H9 (cell line): ENCODE measurements around the gene GOLGA8M. TPM values are rescaled to one million over a fixed set of nuclear protein-coding genes. Genes with fewer than 3 reads are reported as not detected.
"Not testable (repeated sequence)": the region's sequence is repeated elsewhere in the genome, so short reads cannot be mapped to it uniquely, and the experiment has no call there.

Experiments
- DNase-seq: peaks from one replicate; pipeline ENCODE4 v3.0.0-alpha.2; 2017
- H2AFZ ChIP-seq: one replicate; pipeline ENCODE4 v1.6.1; 2013; ENCODE audit warnings: mild to moderate bottlenecking, low read length, control low read depth, moderate library complexity
- H2AK5ac ChIP-seq: 2 replicates; pipeline ENCODE4 v1.6.1; 2013; ENCODE audit warnings: low read length, control low read depth, mixed read lengths; ENCODE audit not compliant: insufficient read length
- H2BK120ac ChIP-seq: one replicate; pipeline ENCODE4 v1.6.1; 2013; ENCODE audit warnings: low read depth, mild to moderate bottlenecking, low read length, control low read depth, inconsistent platforms; ENCODE audit not compliant: poor library complexity, severe bottlenecking
- H2BK12ac ChIP-seq: 2 replicates; pipeline ENCODE4 v1.6.1; 2013; ENCODE audit warnings: low read length, control low read depth, mixed read lengths, low read depth; ENCODE audit not compliant: insufficient read length
- H2BK15ac ChIP-seq: 2 replicates; pipeline ENCODE4 v1.6.1; 2013; ENCODE audit warnings: low read depth, low read length, control low read depth
- H2BK20ac ChIP-seq: one replicate; pipeline ENCODE4 v1.6.1; 2013; ENCODE audit warnings: low read depth, mild to moderate bottlenecking, low read length, control low read depth, inconsistent platforms; ENCODE audit not compliant: poor library complexity, severe bottlenecking
- H2BK5ac ChIP-seq: 2 replicates; pipeline ENCODE4 v1.6.1; 2013; ENCODE audit warnings: low read length, control low read depth, mixed read lengths; ENCODE audit not compliant: insufficient read length
- H3K14ac ChIP-seq: 2 replicates; pipeline ENCODE4 v1.6.1; 2013; ENCODE audit warnings: low read length, control low read depth; ENCODE audit not compliant: insufficient read depth
- H3K18ac ChIP-seq: 2 replicates; pipeline ENCODE4 v1.6.1; 2013; ENCODE audit warnings: low read depth, mild to moderate bottlenecking, mixed read lengths, low read length, control low read depth; ENCODE audit not compliant: insufficient read length
- H3K23ac ChIP-seq: 2 replicates; pipeline ENCODE4 v1.6.1; 2013; ENCODE audit warnings: low read length, control low read depth, mixed read lengths, low read depth; ENCODE audit not compliant: insufficient read length
- H3K23me2 ChIP-seq: 2 replicates; pipeline ENCODE4 v1.6.1; 2013; ENCODE audit warnings: low read depth, mild to moderate bottlenecking, mixed read lengths, low read length, control low read depth; ENCODE audit not compliant: insufficient read length, poor library complexity, severe bottlenecking
- H3K27ac ChIP-seq: 2 replicates; pipeline ENCODE4 v1.5.1; 2013; ENCODE audit warnings: low read length, control low read depth, mixed read lengths, low read depth; ENCODE audit not compliant: insufficient read length
- H3K27me3 ChIP-seq: 2 replicates; pipeline ENCODE4 v1.6.1; 2013; ENCODE audit warnings: low read length, control low read depth, inconsistent platforms; ENCODE audit not compliant: insufficient read depth
- H3K4ac ChIP-seq: 2 replicates; pipeline ENCODE4 v1.6.1; 2013; ENCODE audit warnings: low read depth, mild to moderate bottlenecking, control low read depth, inconsistent platforms, low read length, moderate library complexity
- H3K4me1 ChIP-seq: 2 replicates; pipeline ENCODE4 v1.6.1; 2013; ENCODE audit warnings: low read length, control low read depth, inconsistent platforms; ENCODE audit not compliant: insufficient read depth
- H3K4me2 ChIP-seq: 2 replicates; pipeline ENCODE4 v1.6.1; 2013; ENCODE audit warnings: low read length, control low read depth, mixed read lengths; ENCODE audit not compliant: insufficient read length, insufficient read depth
- H3K56ac ChIP-seq: 2 replicates; pipeline ENCODE4 v1.6.1; 2013; ENCODE audit warnings: low read depth, mild to moderate bottlenecking, mixed read lengths, low read length, control low read depth; ENCODE audit not compliant: insufficient read length
- H3K79me1 ChIP-seq: 2 replicates; pipeline ENCODE4 v1.6.1; 2013; ENCODE audit warnings: low read depth, mild to moderate bottlenecking, moderate library complexity, low read length, control low read depth, inconsistent platforms; ENCODE audit not compliant: insufficient read depth, poor library complexity, severe bottlenecking
- H3K79me2 ChIP-seq: 2 replicates; pipeline ENCODE4 v1.6.1; 2013; ENCODE audit warnings: low read length, control low read depth, inconsistent platforms; ENCODE audit not compliant: insufficient read depth
- H3K9ac ChIP-seq: 2 replicates; pipeline ENCODE4 v1.6.1; 2013; ENCODE audit warnings: low read length, control low read depth, mixed read lengths; ENCODE audit not compliant: insufficient read length; ENCODE audit errors: extremely low read depth
- H3K9me3 ChIP-seq: one replicate; pipeline ENCODE4 v1.6.1; 2013; ENCODE audit warnings: low read depth, low read length, inconsistent platforms; ENCODE audit not compliant: control insufficient read depth
- H3T11ph ChIP-seq: one replicate; pipeline ENCODE4 v1.6.1; 2013; ENCODE audit warnings: mild to moderate bottlenecking, low read length, control low read depth, inconsistent platforms
- H4K20me1 ChIP-seq: one replicate; pipeline ENCODE4 v1.6.1; 2013; ENCODE audit not compliant: control insufficient read depth, insufficient read length, insufficient read depth
- H4K5ac ChIP-seq: 2 replicates; pipeline ENCODE4 v1.6.1; 2013; ENCODE audit warnings: low read depth, mild to moderate bottlenecking, mixed read lengths, low read length, control low read depth; ENCODE audit not compliant: insufficient read length
- H4K8ac ChIP-seq: replicated peaks from 2 replicates; pipeline ENCODE4 v1.6.1; 2013; ENCODE audit warnings: low read length, control low read depth, mixed read lengths, low read depth; ENCODE audit not compliant: insufficient read length
- H4K91ac ChIP-seq: 2 replicates; pipeline ENCODE4 v1.6.1; 2013; ENCODE audit warnings: low read depth, mild to moderate bottlenecking, moderate library complexity, mixed read lengths, low read length, control low read depth; ENCODE audit not compliant: insufficient read length
- H3K27ac Mint-ChIP-seq, 3 experiments: 2 replicates in 2 of 3; 3 replicates in 1 of 3; pipeline ENCODE4 v1.8.0; 2020 to 2021; ENCODE audit warnings: mixed read lengths in 3 of 3, mild to moderate bottlenecking in 1 of 3, moderate library complexity in 1 of 3
- H3K27me3 Mint-ChIP-seq: 2 replicates; pipeline ENCODE4 v1.8.0; 2021; ENCODE audit warnings: low read depth, mild to moderate bottlenecking, moderate library complexity, mixed read lengths
- H3K36me3 Mint-ChIP-seq, 3 experiments: 2 replicates in 2 of 3; 3 replicates in 1 of 3; pipeline ENCODE4 v1.8.0; 2020 to 2021; ENCODE audit warnings: low read depth in 3 of 3, mixed read lengths in 3 of 3; ENCODE audit not compliant: insufficient read depth in 1 of 3
- H3K4me1 Mint-ChIP-seq, 2 experiments: 2 replicates each; pipeline ENCODE4 v1.8.0; 2020; ENCODE audit warnings: mixed read lengths in 2 of 2
- H3K4me3 Mint-ChIP-seq, 2 experiments: 2 replicates in 1 of 2; 3 replicates in 1 of 2; pipeline ENCODE4 v1.8.0; 2020 to 2021; ENCODE audit warnings: mild to moderate bottlenecking in 2 of 2, mixed read lengths in 2 of 2, moderate library complexity in 1 of 2
- H3K9me3 Mint-ChIP-seq, 2 experiments: 2 replicates in 1 of 2; 3 replicates in 1 of 2; pipeline ENCODE4 v1.8.0; 2020; ENCODE audit warnings: mild to moderate bottlenecking in 2 of 2, mixed read lengths in 2 of 2, moderate library complexity in 1 of 2
- WGBS: extraction: QIAGEN DNeasy Blood & Tissue Kit; methylation state at CpG from one replicate; pipeline ENCODE4 v1.1.7; 2013; ENCODE audit warnings: missing lambda C conversion rate, low lambda C conversion rate, mixed read lengths; ENCODE audit not compliant: insufficient read length; ENCODE audit errors: extremely low coverage; 5-methylcytosine and 5-hydroxymethylcytosine counted together
- total RNA-seq: library from RNA; stranded (reverse); gene quantifications from 2 replicates; pipeline ENCODE4 v1.2.1, GENCODE V29; 2021

The GOLGA8M gene
- total RNA-seq, 1 experiment from 2014 or later: not detected

GRCh38 chr15:28693021-28693420 is 19.2 kb downstream of the GOLGA8M start:
- not testable (repeated sequence) for H2BK15ac ChIP-seq, H3K4me1 ChIP-seq, H3K23ac ChIP-seq, H4K20me1 ChIP-seq, H3K14ac ChIP-seq, H4K5ac ChIP-seq, H3K9me3 Mint-ChIP-seq, H4K8ac ChIP-seq, H3K36me3 Mint-ChIP-seq, H2BK12ac ChIP-seq, H3K9ac ChIP-seq, H3K56ac ChIP-seq, H2AK5ac ChIP-seq, H3K27me3 ChIP-seq, H2AFZ ChIP-seq, H3K23me2 ChIP-seq, H3K18ac ChIP-seq, H3K27ac ChIP-seq, H3K9me3 ChIP-seq, DNase-seq, H3K27me3 Mint-ChIP-seq, H4K91ac ChIP-seq, H2BK120ac ChIP-seq, H2BK5ac ChIP-seq, H3T11ph ChIP-seq, H3K4me1 Mint-ChIP-seq, H3K4me2 ChIP-seq, H2BK20ac ChIP-seq, H3K79me1 ChIP-seq, H3K4ac ChIP-seq, H3K27ac Mint-ChIP-seq, H3K79me2 ChIP-seq, H3K4me3 Mint-ChIP-seq
- WGBS: no CpG with 5 or more reads among the region's 14 CpGs

GRCh38 chr15:28673533-28673932 is 38.7 kb downstream of the GOLGA8M start:
- H3T11ph ChIP-seq, H2BK15ac ChIP-seq, H3K4me1 Mint-ChIP-seq, H3K27me3 Mint-ChIP-seq, H2BK20ac ChIP-seq, H3K18ac ChIP-seq, H3K79me2 ChIP-seq, H3K27me3 ChIP-seq, H4K8ac ChIP-seq, H4K91ac ChIP-seq, H2BK12ac ChIP-seq, H3K4me2 ChIP-seq, H3K23ac ChIP-seq, H4K5ac ChIP-seq, H3K14ac ChIP-seq, H2BK120ac ChIP-seq, H2AK5ac ChIP-seq, H3K23me2 ChIP-seq, H3K4me1 ChIP-seq, H4K20me1 ChIP-seq, H3K9me3 Mint-ChIP-seq, H3K9ac ChIP-seq, H2BK5ac ChIP-seq, H3K4ac ChIP-seq, H3K36me3 Mint-ChIP-seq, H3K79me1 ChIP-seq, H2AFZ ChIP-seq, H3K56ac ChIP-seq, H3K4me3 Mint-ChIP-seq, H3K9me3 ChIP-seq, H3K27ac Mint-ChIP-seq, DNase-seq, H3K27ac ChIP-seq: not testable (repeated sequence)
- WGBS: no CpG with 5 or more reads among the region's 2 CpGs
